Activated CD4-positive, alpha-beta T cell treated with anti-CD3 and anti-CD28 coated beads, Interleukin-2, Interleukin-6, amounts not matched to agents 100 ng/mL and 50 ng/mL, durations not matched to agents 16 hours and 8 hours (primary cell): ENCODE data around the gene DAO.
"Not testable (repeated sequence)": the region's sequence is repeated elsewhere in the genome, so short reads cannot be mapped to it uniquely, and the experiment has no call there.

Experiments
- DNase-seq: peaks from one replicate; pipeline ENCODE4 v3.0.0-alpha.2; 2020

DAO gene

GRCh38 chr12:108850854-108851573 lies 28.9 kb upstream of the DAO start:
- no peak for DNase-seq

- DNase-seq: no peak
These were observed 27.1 kb upstream of the DAO start for GRCh38 chr12:108852674-108853309.

GRCh38 chr12:108853426-108853825 lies 26.5 kb upstream of the DAO start:
- DNase-seq: no peak

- no peak for DNase-seq
These were observed 25.9 kb upstream of the DAO start for GRCh38 chr12:108853981-108854446.

- DNase-seq: peak; percentile 59
These were observed 25.2 kb upstream of the DAO start for GRCh38 chr12:108854451-108855283.

- no peak for DNase-seq
These were observed 24.4 kb upstream of the DAO start for GRCh38 chr12:108855284-108856169.

GRCh38 chr12:108856170-108856427 lies 23.8 kb upstream of the DAO start:
- no peak for DNase-seq

- peak; percentile 62 for DNase-seq
These were observed 23.3 kb upstream of the DAO start for GRCh38 chr12:108856428-108857157.

- no peak for DNase-seq
These were observed 22.8 kb upstream of the DAO start for GRCh38 chr12:108857158-108857407.

GRCh38 chr12:108858311-108859074 lies 21.4 kb upstream of the DAO start:
- no peak for DNase-seq

- not testable (repeated sequence) for DNase-seq
These were observed 20.6 kb upstream of the DAO start for GRCh38 chr12:108859141-108859922.

- no peak for DNase-seq
These were observed 20.0 kb upstream of the DAO start for GRCh38 chr12:108859923-108860291.

GRCh38 chr12:108860443-108860842 lies 19.4 kb upstream of the DAO start:
- no peak for DNase-seq

GRCh38 chr12:108861878-108862587 lies 17.9 kb upstream of the DAO start:
- DNase-seq: no peak

GRCh38 chr12:108862588-108862959 lies 17.3 kb upstream of the DAO start:
- DNase-seq: no peak

- no peak for DNase-seq
These were observed 14.7 kb upstream of the DAO start for GRCh38 chr12:108865169-108865568.

GRCh38 chr12:108866083-108866482 lies 13.8 kb upstream of the DAO start:
- DNase-seq: not testable (repeated sequence)

GRCh38 chr12:108868781-108869180 lies 11.1 kb upstream of the DAO start:
- no peak for DNase-seq

- DNase-seq: no peak
These were observed 4.6 kb upstream of the DAO start for GRCh38 chr12:108875280-108875679.

GRCh38 chr12:108875682-108876361 lies 4.1 kb upstream of the DAO start:
- DNase-seq: no peak
